ENCODE measurements around the gene EXOC2.

- no peak for TF ChIP-seq CTCF (IDR thresholded peaks at IDR 0.05; ENCODE audit: insufficient read depth, low read depth, low read length)
- no peak for TF ChIP-seq EZH2 (IDR thresholded peaks at IDR 0.05; ENCODE audit: insufficient read depth, low read length)
Observed at GRCh38 chr6:437037-437392, 255.9 kb downstream of the EXOC2 start.
